GM18511 (cell line): ENCODE measurements around the gene SSBP2.
"Not testable (repeated sequence)": the region's sequence is repeated elsewhere in the genome, so short reads cannot be mapped to it uniquely, and the experiment has no call there.

ENCODE experiments used
- ATAC-seq: cut with Tn5 transposase; IDR thresholded peaks from one replicate; pipeline ENCODE4 v1.9.1; 2021; ENCODE audit warnings: mild to moderate bottlenecking, moderate library complexity; ENCODE audit not compliant: unreplicated experiment

Gene SSBP2

DNA sequence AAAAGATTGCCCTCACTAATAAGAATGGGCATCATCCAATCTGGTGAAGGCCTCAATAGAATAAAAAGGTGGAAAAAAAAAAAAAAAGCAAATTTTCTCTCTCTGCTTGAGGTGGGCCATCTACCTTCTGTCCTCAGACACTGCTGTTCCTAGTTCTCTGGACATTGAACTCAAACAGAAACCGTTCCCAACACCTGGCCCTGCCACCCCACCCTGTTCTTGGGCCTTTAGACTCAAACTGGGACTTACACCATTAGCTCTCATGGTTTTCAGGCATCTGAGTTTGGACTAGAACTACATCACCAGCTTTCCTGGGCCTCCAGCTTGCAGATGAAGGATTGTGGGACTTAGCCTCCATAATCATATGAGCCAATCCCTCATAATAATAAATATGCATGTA lies 71.0 kb downstream of the SSBP2 start:
- no peak for ATAC-seq

DNA sequence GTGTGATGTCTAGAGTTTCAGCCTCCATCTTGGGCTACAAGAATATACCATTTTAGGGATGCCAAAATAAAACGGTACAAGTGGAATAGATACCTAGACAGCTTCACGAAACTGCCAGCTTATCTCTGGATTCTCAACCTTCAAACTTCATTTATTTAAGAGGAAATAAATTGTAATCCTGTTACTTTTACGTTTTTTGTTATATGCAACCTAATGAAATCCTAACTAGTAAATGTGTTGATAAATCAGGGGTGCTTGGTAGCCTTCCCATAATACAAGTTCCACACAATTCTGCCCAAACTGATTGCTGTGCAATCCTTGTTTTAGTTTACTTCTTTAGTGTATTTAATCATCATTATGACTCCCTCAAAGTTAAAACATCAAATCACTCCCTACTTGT lies 75.5 kb downstream of the SSBP2 start:
- ATAC-seq = no peak

DNA sequence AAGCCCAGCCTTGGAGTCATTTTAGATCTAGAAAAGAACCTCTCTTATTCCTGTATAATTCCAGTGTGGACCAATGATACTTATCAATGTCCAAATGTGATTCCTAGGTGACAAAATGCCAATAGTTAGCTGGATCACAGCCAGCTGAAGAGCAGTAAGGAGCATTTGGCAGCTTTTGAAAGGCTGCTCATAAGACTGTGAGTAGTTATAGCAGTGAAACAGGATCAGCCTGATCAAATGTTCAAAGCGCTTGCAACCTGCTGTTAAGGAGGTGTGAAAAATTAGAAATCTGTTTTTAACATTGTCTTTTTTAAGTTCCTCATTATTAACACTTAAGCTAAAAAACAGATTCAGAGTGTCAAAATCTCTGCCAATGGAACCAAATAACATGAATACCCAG lies 85.1 kb downstream of the SSBP2 start:
- no peak for ATAC-seq

DNA sequence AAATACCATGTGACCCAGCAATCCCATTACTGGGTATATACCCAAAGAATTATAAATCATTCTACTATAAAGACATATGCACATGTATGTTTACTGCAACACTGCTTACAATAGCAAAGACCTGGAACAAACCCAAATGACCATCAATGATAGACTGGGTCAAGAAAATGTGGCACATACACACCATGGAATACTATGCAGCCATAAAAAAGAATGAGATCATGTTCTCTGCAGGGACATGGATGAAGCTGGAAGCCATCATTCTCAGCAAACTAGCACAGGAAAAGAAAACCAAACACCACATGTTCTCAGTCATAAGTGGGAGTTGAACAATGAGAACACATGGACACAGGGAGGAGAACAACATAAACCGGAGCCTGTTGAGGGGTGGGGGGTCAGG lies 90.3 kb downstream of the SSBP2 start:
- ATAC-seq = not testable (repeated sequence)

DNA sequence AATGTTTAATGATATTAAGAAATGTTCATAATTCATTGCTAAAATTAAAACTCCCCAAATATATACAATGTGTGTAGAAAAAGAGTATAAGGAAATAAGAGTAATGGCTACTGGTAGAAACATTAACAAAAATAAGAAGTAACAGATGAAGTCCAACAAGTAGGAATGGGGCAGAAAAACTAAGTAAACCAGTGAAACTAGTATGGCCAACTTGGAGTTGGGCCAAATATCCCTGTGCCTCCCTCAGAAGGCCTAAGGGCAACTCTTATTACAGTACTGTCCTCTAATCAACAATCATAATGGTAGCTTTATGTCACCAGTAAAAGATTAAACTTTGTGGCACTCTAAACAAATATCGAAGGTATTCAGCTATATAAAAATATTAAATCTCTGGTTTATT lies 93.5 kb downstream of the SSBP2 start:
- ATAC-seq = no peak

DNA sequence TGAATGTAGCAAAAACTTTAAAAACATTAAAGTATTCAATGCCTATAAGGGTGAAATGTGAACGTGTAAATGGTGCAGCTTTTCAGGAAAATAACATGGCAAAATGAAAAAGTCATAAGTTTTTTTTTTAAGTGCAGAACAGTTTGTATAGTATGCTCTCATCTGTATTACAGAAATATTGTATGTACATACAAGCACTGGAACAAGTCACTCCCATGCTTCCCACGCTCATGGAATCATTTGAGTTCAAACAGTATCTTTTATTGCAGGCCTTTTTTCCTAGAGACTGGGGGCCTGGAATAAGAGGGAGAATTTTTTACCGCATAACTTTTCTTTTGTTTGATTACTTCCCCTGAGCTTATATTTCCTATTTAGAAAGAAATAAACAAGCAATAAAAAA lies 94.1 kb downstream of the SSBP2 start:
- ATAC-seq = no peak

DNA sequence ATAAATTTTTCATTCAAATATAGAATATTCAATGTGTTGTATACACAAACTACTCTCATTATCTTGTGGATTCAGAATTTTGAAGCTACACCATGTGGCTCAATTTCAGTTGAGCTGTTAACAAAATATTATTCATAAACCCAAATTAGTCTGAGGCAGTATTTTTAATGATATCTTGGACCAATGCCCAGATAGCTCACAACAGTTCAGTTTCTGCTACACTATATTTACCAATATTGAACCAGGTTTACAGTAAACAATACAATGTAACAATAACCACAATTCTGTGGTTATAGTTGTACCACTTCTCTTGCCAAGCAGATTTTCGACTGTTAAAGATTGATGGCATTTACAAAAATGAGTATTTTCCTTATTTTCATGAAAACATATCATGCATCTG lies 99.9 kb downstream of the SSBP2 start:
- ATAC-seq = no peak

DNA sequence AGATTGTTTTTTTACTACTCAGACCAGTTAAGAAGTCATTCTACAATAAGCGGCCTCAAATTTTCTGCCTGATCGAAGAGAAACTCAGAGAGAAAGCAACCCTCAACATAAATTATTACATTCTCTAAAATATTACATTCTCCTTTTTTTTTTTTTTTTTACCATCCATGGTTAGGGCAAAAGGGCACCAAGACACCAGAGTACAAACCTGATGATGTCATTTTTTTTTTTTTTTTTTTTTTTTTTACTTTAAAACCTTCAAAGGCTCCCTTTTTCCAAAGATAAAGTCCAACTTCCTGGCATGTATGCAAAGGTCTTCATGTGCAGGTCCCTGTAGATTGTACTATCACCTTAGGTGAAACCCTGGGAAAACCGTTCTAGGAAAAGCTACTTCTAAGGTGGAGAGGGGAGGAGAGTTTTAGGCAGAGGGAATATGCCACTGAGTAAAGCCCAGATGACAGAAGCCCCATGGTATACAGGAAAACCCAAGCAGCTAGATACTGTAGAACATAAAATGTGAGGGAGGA lies 104.4 kb downstream of the SSBP2 start:
- no peak for ATAC-seq

DNA sequence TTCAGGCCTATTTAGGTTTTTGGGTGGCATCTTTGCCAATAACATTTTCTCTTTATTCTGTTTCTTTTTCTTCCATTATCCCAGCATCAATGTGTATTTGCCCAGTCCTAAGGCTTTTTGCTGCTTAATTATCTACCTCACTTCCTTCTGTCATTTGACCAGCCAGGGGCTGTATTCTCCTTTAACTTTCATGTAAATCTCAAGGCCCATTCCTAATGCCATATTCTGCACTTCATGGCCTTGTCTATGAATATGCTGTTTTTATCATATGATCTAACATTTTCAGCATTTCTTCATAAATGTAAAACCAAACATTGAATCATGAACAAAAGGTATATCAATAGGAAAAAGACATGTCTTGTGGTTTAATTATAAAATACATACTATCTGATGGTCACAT lies 108.7 kb downstream of the SSBP2 start:
- ATAC-seq = no peak

DNA sequence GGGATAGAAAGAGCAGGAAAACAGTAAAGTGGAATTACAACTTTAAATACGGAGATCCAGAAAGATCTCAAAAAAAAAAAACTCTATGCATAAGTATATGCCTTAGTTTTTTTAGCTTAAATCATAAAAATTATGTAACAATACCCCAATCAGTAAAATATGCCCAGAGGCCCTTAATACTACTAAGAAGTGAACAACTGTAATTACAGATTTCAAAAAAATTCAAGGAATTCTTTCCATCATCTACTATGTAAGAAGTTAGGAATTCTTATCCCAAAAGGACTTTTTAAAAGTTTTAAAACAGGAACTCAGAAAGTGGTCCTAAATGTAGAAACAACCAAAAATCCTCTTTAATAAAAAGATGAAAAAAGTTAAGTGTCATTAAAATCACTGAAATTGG lies 111.3 kb downstream of the SSBP2 start:
- no peak for ATAC-seq

DNA sequence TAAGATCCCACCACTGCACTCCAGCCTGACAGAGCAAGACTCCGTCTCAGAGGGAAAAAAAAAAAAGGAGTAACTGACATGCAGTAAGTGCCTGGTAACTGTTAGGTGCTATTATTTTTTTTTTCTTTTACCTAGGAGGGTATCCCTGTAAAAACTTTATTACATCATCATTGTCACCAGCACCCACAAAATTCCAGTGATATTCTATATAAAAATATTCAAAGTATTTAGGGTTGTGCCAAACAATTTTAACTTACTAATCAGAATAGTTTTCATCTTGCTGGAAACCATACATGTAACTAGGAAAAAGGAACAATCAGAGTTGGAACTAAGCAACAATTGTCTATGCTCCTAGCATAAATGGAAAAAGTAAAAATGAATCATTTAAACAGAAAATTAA lies 112.4 kb downstream of the SSBP2 start:
- ATAC-seq = no peak

DNA sequence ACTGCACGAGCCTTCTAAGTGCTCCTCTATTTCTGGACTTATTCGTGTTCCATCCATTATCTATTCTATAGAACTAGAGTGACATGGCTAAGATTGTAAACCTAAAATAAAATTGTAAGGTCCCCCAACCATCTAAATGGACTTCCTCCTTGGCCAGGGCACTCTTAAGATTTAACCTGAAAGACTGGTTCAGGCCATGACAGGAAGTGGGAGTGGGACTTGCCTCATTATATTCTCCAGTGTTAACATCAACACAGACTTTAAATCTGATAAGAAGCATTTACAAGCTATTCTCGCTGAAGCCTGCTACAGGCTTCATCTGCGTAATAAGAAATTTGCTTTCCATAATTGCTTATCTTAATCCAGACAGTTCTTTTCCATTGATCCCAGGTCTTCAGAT lies 117.0 kb downstream of the SSBP2 start:
- no peak for ATAC-seq

DNA sequence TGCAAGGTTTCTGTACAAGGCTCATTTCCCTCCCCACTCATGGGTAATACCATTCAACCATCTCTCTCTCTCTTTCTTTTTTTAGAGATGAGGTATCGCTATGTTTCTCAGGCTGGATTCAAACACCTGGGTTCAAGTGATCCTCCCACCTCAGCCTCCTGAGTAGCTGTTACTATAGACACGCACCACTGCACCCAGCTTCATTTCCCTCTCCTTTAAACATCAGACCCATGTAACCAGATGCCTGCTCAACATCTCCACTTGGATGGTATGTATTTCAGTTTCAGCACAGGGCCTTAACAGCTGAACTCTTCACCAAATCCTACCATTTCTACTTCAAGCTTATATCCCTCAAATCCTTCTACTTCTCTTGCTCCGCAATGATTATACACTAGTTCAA lies 117.4 kb downstream of the SSBP2 start:
- ATAC-seq = peak; percentile 41

DNA sequence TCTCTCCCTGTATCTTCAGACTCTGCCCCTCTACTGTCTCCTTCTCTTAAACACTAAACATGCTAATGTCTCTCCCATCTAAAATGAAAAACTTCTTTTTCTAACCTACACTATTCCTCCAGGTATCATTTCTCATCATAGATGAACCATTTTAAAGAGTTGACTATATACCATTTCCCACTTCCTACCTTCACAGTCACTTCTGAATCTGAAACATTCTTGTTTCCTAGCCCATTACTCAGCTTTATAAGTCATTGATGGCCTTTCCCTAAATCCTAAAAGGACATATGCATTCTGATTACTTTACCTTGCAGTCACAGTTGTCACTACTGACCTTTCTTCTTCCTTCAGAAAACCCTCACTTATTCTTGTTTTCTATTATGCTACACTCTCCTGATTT lies 118.2 kb downstream of the SSBP2 start:
- ATAC-seq = no peak

DNA sequence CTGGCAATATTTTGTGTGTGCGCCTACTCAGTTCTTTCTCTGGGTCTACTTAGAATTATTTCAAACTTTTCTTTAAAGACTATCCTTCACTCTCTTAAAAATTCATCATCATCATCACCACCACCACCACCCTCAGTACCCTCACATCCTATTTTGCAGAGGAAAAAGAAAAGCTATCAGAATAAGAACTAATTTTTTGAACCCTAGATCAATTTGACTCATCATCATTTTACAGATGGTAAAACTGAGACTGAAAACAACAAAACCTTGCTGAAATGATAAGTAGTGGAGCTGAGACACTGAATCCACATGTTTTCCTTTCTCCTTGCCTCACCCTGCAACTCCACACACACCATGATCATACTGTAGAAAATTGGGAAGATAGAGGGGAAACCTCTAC lies 119.3 kb downstream of the SSBP2 start:
- no peak for ATAC-seq

DNA sequence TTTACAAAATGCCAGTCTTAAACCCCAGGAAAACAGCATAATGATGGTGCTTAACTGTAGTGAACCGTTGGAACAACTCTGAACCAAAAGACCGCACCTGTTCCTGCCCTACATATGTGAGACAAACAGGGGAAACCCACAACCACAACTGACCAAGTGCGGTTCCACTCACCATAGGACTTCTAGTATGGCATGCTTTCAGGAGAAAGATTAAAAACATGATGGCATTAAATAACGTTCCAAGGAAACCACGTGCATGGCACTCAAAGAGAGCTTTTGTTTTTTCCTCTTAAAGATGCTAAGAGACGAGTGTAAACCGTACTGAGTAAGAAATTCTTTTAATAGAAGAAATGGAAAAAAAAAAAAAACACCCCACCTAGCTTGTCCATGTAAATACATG lies 119.8 kb downstream of the SSBP2 start:
- peak; percentile 69 for ATAC-seq

DNA sequence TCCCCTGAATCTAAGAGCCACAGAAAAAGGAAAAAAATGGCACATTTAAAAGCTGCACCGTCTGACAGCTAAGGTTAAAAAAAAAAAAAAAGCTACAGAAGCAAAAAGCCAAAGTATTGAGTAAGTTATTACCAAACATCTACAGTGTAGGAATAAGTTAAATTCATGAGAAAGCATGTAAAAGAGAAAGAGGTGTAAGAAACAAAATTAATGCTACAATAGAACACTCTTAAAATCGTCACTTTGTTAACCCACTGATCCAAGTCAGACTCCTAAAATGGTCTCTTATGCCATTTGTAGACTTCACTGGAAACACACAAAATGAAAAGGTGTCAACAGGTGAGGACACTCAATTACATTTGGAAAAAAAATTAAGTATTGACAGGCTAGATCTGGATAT lies 120.2 kb downstream of the SSBP2 start:
- ATAC-seq = no peak

DNA sequence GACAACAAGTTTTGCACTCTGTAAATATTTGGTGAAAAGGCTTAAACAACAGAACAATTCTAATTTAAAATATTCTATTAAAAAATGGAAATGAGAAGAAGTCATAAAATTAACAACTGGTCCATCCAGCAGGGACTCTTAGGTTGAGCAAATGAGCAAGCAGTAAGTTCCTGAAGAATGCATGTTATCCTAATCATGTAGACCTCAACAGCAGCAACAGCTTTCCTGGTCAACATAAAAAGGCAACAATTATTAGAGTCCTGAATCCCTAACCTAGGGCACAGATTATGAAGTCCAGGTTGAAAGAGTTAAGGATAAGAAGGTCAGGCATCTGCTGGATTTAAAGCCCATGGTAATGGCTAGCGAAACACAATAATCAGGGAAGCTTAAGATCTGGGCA lies 120.9 kb downstream of the SSBP2 start:
- no peak for ATAC-seq

DNA sequence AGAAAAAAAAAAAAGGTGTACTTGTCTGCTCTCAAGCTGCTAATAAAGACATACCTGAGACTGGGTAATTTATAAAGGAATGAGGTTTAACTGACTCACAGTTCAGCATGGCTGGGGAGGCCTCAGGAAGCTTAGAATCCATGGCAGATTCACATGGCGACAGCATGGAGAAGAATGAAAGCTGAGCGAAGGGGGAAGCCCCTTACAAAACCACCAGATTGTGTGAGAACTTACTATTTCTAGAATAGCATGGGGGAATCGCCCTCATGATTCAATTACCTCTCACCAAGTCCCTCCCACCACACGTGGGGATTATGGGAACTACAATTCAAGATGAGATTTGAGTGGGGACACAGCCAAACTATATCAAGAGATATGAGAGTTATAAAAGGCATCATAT lies 122.8 kb downstream of the SSBP2 start:
- ATAC-seq = not testable (repeated sequence)

DNA sequence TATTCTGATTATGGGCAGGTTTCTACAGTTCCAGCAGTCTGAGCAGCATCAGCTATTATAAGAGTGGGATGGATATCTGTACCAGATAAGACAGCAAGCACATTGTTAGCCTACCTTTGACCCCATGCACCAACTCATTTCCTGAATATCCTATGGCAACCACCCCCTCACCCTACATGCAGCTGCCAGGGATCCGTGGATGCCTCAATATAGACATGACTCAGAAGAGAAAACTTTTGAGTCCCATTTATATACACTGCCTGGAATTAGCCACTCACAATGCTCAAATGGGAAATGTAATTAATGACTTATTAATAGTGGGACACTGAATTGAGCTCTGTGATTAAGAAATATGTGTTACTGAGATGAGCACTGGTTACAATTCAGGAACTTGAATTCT lies 124.4 kb downstream of the SSBP2 start:
- no peak for ATAC-seq

DNA sequence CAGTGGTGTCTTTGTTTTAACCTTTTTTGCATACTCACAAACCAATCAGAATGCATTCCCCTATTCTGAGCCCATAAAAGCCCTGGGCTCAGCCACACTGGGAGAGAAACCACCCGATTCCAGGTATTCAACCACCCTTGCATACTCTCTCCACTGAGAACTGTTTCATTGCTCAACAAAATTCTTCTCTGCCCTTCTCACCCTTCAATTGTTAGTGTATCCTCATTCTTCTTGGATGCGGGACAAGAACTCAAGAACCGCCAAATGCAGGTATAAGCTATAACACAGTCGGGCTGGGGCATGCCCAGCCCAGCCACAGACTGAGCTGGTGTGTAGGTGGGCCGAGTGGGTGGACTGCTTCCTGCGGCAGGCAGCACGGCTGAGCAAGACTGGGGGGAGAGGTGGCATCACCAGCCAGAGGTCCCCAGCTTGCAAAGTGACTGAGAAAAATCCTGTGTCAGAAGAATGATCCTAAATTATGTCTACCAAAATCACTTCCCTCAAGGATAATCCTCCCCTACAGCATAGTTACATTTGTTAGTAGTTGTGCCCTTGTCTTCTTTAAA lies 141.0 kb downstream of the SSBP2 start:
- ATAC-seq = no peak

DNA sequence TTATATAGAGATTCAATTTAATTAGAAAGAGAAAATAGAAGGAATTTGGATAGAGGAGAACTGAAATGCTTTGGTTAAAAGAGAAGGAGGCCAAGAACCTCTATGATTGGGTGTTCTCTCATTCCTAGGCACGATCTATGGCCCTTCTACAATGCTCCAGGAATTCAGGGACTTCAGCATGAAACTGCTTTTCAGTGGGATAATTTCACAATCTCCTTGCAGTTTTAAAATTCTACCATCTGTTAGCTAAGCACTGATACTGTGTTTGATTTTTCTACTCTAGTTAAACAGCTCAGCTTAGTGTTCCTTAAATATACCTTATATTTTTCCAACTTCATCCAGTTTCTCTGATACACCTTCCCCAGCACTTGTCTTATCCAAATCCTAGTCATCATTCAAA lies 141.9 kb downstream of the SSBP2 start:
- ATAC-seq = no peak

DNA sequence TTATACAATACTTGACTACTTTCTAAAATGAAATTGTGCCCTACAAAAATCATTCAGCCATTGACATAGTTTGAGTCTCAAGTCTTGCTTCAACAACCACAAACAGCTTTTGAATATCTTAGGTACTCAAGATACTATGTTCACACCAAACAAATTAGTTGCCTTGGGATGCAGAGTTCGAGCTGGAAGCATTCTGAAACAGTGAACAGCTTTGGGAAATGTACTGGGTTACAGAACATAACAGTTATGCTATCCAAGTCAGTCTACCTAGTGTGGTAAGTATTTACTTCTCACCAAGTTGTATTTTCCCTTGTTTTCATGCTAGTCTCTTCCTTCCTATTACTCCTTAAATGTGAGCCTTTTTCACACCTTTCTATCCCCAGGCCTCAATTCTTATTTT lies 143.2 kb downstream of the SSBP2 start:
- no peak for ATAC-seq

DNA sequence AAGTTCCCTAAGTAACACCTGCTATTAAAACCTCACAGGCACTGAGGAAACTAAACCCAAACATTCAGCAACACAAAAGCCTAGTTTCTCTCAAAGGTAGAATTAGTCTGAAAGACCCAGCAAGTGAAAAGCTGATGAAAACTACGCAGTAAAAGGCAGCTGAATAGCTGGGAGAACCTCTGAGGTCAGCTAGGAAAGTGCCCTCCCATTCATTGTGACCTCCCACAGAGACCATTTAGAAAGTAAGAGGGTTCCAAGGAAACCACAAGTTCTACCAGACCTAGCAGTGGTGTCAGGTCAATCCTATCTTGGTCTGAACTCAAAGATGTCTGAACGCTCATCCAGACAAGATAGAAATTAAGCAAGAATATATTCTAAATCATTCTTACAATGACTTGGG lies 144.7 kb downstream of the SSBP2 start:
- ATAC-seq = no peak
